Ishikawa (cell line): Measurements from ENCODE around the gene RBPJL.

ENCODE experiments used
- CEBPB ChIP-seq: IDR thresholded peaks from 2 replicates; pipeline ENCODE4 v1.6.1; 2012
- CREB1 ChIP-seq: IDR thresholded peaks from 2 replicates; pipeline ENCODE4 v1.6.1; 2012; ENCODE audit warnings: low read depth
- EGR1 ChIP-seq: IDR thresholded peaks from 2 replicates; pipeline ENCODE4 v1.6.1; 2012
- EP300 ChIP-seq: IDR thresholded peaks from 2 replicates; pipeline ENCODE4 v1.6.1; 2012; ENCODE audit warnings: borderline replicate concordance
- FOXM1 ChIP-seq: IDR thresholded peaks from 2 replicates; pipeline ENCODE4 v1.6.1; 2012; ENCODE audit warnings: low read depth, borderline replicate concordance
- NFIC ChIP-seq: IDR thresholded peaks from 2 replicates; pipeline ENCODE4 v1.6.1; 2012
- TAF1 ChIP-seq: IDR thresholded peaks from 2 replicates; pipeline ENCODE4 v1.6.1; 2012; ENCODE audit warnings: low read depth, mild to moderate bottlenecking
- TCF12 ChIP-seq: IDR thresholded peaks from 2 replicates; pipeline ENCODE4 v1.6.1; 2012; ENCODE audit warnings: low read depth
- TEAD4 ChIP-seq: IDR thresholded peaks from 2 replicates; pipeline ENCODE4 v1.6.1; 2012
- YY1 ChIP-seq: IDR thresholded peaks from 2 replicates; pipeline ENCODE4 v1.6.1; 2012; ENCODE audit warnings: low read depth
- ZBTB7A ChIP-seq: IDR thresholded peaks from 2 replicates; pipeline ENCODE4 v1.6.1; 2012; ENCODE audit warnings: low read depth
- TF ChIP-seq, protein P1 (sequence below): IDR thresholded peaks from 2 replicates; pipeline ENCODE4 v1.6.1; 2012
- TF ChIP-seq, protein P2 (sequence below): IDR thresholded peaks from 2 replicates; pipeline ENCODE4 v1.6.1; 2012

RBPJL gene

DNA sequence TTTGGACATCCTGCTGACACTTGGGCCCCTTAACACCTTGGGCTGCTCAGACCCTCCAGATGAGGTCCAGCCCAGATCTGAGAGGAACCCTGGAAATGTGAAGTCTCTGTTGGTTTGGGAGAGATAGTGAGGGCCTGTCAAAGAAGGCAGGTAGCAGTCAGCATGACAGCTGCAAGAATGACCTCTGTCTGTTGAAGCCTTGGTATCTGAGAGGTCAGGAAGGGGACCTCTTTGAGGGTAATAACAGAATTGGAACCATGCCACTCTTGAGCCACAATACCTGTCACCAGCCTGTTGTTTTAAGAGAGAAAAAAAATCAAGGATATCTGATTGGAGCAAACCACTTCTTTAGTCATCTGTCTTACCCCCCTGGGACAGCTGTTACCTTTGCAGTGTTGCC, 60.5 kb downstream of the RBPJL start:
- TF ChIP-seq CEBPB: no peak
- TF ChIP-seq ZBTB7A: no peak
- TF ChIP-seq, protein P1, sequence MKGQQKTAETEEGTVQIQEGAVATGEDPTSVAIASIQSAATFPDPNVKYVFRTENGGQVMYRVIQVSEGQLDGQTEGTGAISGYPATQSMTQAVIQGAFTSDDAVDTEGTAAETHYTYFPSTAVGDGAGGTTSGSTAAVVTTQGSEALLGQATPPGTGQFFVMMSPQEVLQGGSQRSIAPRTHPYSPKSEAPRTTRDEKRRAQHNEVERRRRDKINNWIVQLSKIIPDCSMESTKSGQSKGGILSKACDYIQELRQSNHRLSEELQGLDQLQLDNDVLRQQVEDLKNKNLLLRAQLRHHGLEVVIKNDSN: no peak
- TF ChIP-seq EP300: no peak
- TF ChIP-seq NFIC: no peak
- no peak for TF ChIP-seq TEAD4
- TF ChIP-seq FOXM1: no peak
- TF ChIP-seq CREB1: no peak
- TF ChIP-seq, protein P2, sequence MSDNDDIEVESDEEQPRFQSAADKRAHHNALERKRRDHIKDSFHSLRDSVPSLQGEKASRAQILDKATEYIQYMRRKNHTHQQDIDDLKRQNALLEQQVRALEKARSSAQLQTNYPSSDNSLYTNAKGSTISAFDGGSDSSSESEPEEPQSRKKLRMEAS: no peak
- TF ChIP-seq YY1: no peak
- no peak for TF ChIP-seq TCF12
- TF ChIP-seq TAF1: no peak
- TF ChIP-seq EGR1: no peak
